SK-N-SH (cell line): ENCODE data around the gene CD2AP. TPM values are rescaled to one million over a fixed set of nuclear protein-coding genes. Genes with fewer than 3 reads are reported as not detected.

ENCODE experiments used
- CTCF ChIA-PET: fragments of 300-600, 350-600 bp; formaldehyde crosslinking; extraction: SDS; loops from one replicate; lab custom pipeline; 2021; lab: Yijun Ruan, JAX
- POLR2A ChIA-PET: fragments of 350-600 bp; sonication (Branson Sonifier 250); formaldehyde crosslinking; extraction: SDS; loops from one replicate; lab custom pipeline; 2020; ENCODE audit warnings: antibody characterized with exemption, inconsistent platforms; lab: Yijun Ruan, JAX
- DNase-seq: peaks from one replicate; pipeline ENCODE4 v3.0.0; 2012
- H2AFZ ChIP-seq: fragments of 200-600 bp; sonication (generic); 2 replicates; pipeline ENCODE4 v1.8.1; 2016; ENCODE audit warnings: antibody characterized with exemption, mild to moderate bottlenecking, low read depth
- H3F3A ChIP-seq: fragments of 200-600 bp; sonication (generic); replicated peaks from 2 replicates; pipeline ENCODE3; 2016; ENCODE audit warnings: antibody characterized with exemption, mild to moderate bottlenecking; ENCODE audit not compliant: insufficient read depth
- H3K27ac ChIP-seq, 2 experiments: fragments of 200-500 bp in 1 of 2; fragments of 200-600 bp in 1 of 2; sonication (Bioruptor generic) in 1 of 2; sonication (generic), shearing (Covaris generic) in 1 of 2; 2 replicates each; pipeline versions ENCODE4 v1.5.1 to v1.6.1; 2014 to 2016; ENCODE audit warnings: low read depth in 2 of 2, inconsistent platforms in 1 of 2, low read length in 1 of 2, mild to moderate bottlenecking in 1 of 2, mixed read lengths in 1 of 2
- H3K27me3 ChIP-seq: fragments of 200-600 bp; sonication (generic), shearing (Covaris generic); 2 replicates; pipeline ENCODE4 v1.6.1; 2016; ENCODE audit warnings: mixed run types; ENCODE audit not compliant: insufficient read depth
- H3K36me3 ChIP-seq, 2 experiments: fragments of 200-500 bp in 1 of 2; fragments of 200-600 bp in 1 of 2; sonication (Bioruptor generic) in 1 of 2; sonication (generic) in 1 of 2; replicated peaks in 1 of 2; 2 replicates each; pipeline versions ENCODE3 to v1.5.1; 2014 to 2016; ENCODE audit warnings: low read length in 1 of 2, mild to moderate bottlenecking in 1 of 2; ENCODE audit not compliant: insufficient read depth in 2 of 2, control insufficient read depth in 1 of 2
- H3K4me1 ChIP-seq, 2 experiments: fragments of 200-500 bp in 1 of 2; fragments of 200-600 bp in 1 of 2; sonication (Bioruptor generic) in 1 of 2; sonication (generic), shearing (Covaris generic) in 1 of 2; 2 replicates each; pipeline versions ENCODE4 v1.5.1 to v1.6.1; 2014 to 2016; ENCODE audit warnings: low read depth in 1 of 2, low read length in 1 of 2, mixed run types in 1 of 2; ENCODE audit not compliant: insufficient read depth in 2 of 2, control insufficient read depth in 1 of 2
- H3K4me2 ChIP-seq: fragments of 200-600 bp; sonication (generic), shearing (Covaris generic); 2 replicates; pipeline ENCODE4 v1.6.1; 2017; ENCODE audit warnings: mixed run types
- H3K4me3 ChIP-seq, 2 experiments: fragments of 200-500 bp in 1 of 2; fragments of 200-600 bp in 1 of 2; sonication (Bioruptor generic) in 1 of 2; sonication (generic), shearing (Covaris generic) in 1 of 2; 2 replicates each; pipeline versions ENCODE4 v1.5.1 to v1.8.1; 2014 to 2016; ENCODE audit warnings: low read depth in 2 of 2, inconsistent platforms in 1 of 2, low read length in 1 of 2, mild to moderate bottlenecking in 1 of 2, mixed read lengths in 1 of 2, moderate library complexity in 1 of 2
- H3K79me2 ChIP-seq: fragments of 200-600 bp; sonication (generic); 2 replicates; pipeline ENCODE4 v1.8.1; 2017; ENCODE audit warnings: mild to moderate bottlenecking; ENCODE audit not compliant: insufficient read depth
- H3K9ac ChIP-seq: fragments of 200-600 bp; sonication (generic); 2 replicates; pipeline ENCODE4 v1.6.1; 2017; ENCODE audit warnings: mixed run types
- H3K9me2 ChIP-seq: fragments of 200-600 bp; sonication (generic); 2 replicates; pipeline ENCODE4 v1.6.1; 2017; ENCODE audit warnings: mixed run types
- H3K9me3 ChIP-seq: fragments of 200-600 bp; sonication (generic); 2 replicates; pipeline ENCODE4 v1.6.1; 2017; ENCODE audit warnings: mixed run types, mild to moderate bottlenecking, moderate library complexity
- H4K20me1 ChIP-seq: fragments of 200-600 bp; sonication (generic); 2 replicates; pipeline ENCODE4 v1.6.1; 2017; ENCODE audit warnings: mild to moderate bottlenecking, mixed run types; ENCODE audit not compliant: insufficient read depth
- CHD2 ChIP-seq: fragments of 150-350 bp; IDR thresholded peaks from 2 replicates; pipeline ENCODE4 v1.6.1; 2018; ENCODE audit warnings: low read length; ENCODE audit not compliant: partially characterized antibody
- ELF1 ChIP-seq: IDR thresholded peaks from 2 replicates; pipeline ENCODE4 v1.4.0; 2012
- EP300 ChIP-seq, 2 experiments: IDR thresholded peaks; 2 replicates each; pipeline versions ENCODE4 v1.4.0 to v1.6.1; 2012; ENCODE audit warnings: borderline replicate concordance in 1 of 2, low read depth in 1 of 2, low read length in 1 of 2
- EZH2phosphoT487 ChIP-seq: fragments of 200-600 bp; sonication (generic); IDR thresholded peaks from 2 replicates; pipeline ENCODE4 v1.6.1; 2017; ENCODE audit warnings: low read depth, mixed run types, mild to moderate bottlenecking, antibody characterized with exemption, moderate library complexity, borderline replicate concordance
- FOSL2 ChIP-seq: IDR thresholded peaks from 2 replicates; pipeline ENCODE4 v1.4.0; 2012; ENCODE audit warnings: low read depth, mild to moderate bottlenecking, moderate library complexity, borderline replicate concordance
- GATA2 ChIP-seq: sonication (generic); formaldehyde crosslinking; IDR thresholded peaks from 2 replicates; pipeline ENCODE4 v1.5.0; 2020; ENCODE audit warnings: mild to moderate bottlenecking, missing genetic modification reagents
- MXI1 ChIP-seq: IDR thresholded peaks from 2 replicates; pipeline ENCODE4 v1.6.1; 2012; ENCODE audit warnings: mild to moderate bottlenecking, low read depth, low read length, improper control_type of control experiment
- NRF1 ChIP-seq: IDR thresholded peaks from 2 replicates; pipeline ENCODE4 v1.6.1; 2012; ENCODE audit warnings: low read depth, mild to moderate bottlenecking, low read length
- RAD21 ChIP-seq: IDR thresholded peaks from 2 replicates; pipeline ENCODE4 v1.6.1; 2012; ENCODE audit warnings: mild to moderate bottlenecking, low read length
- RCOR1 ChIP-seq: fragments of 150-350 bp; IDR thresholded peaks from 2 replicates; pipeline ENCODE4 v1.6.1; 2017; ENCODE audit warnings: antibody characterized with exemption, low read length
- REST ChIP-seq: IDR thresholded peaks from 2 replicates; pipeline ENCODE4 v1.6.1; 2012; ENCODE audit warnings: mild to moderate bottlenecking, low read depth, low read length, moderate library complexity
- RFX5 ChIP-seq: IDR thresholded peaks from 2 replicates; pipeline ENCODE4 v1.6.1; 2012; ENCODE audit warnings: mild to moderate bottlenecking, improper control_type of control experiment, low read length
- RXRA ChIP-seq: IDR thresholded peaks from 2 replicates; pipeline ENCODE4 v1.4.0; 2012; ENCODE audit warnings: low read depth, mild to moderate bottlenecking, borderline replicate concordance
- SIN3A ChIP-seq: IDR thresholded peaks from 2 replicates; pipeline ENCODE4 v1.6.1; 2012; ENCODE audit warnings: low read depth, mild to moderate bottlenecking, low read length, moderate library complexity, borderline replicate concordance
- TAF1 ChIP-seq: IDR thresholded peaks from 2 replicates; pipeline ENCODE4 v1.6.1; 2012; ENCODE audit warnings: low read depth, mild to moderate bottlenecking, low read length, moderate library complexity, borderline replicate concordance
- TEAD4 ChIP-seq: IDR thresholded peaks from 2 replicates; pipeline ENCODE4 v1.4.0; 2012; ENCODE audit warnings: mild to moderate bottlenecking, borderline replicate concordance; ENCODE audit not compliant: insufficient read depth
- USF1 ChIP-seq: IDR thresholded peaks from 2 replicates; pipeline ENCODE4 v1.4.0; 2012; ENCODE audit warnings: low read depth, borderline replicate concordance
- YY1 ChIP-seq: IDR thresholded peaks from 2 replicates; pipeline ENCODE4 v1.4.0; 2012; ENCODE audit warnings: low read depth, mild to moderate bottlenecking
- ZBTB33 ChIP-seq: IDR thresholded peaks from 2 replicates; pipeline ENCODE4 v1.4.0; 2012; ENCODE audit warnings: low read depth, borderline replicate concordance
- WGBS: methylation state at CpG from one replicate; pipeline ENCODE4 v1.1.6; 2017; ENCODE audit warnings: low lambda C conversion rate; 5-methylcytosine and 5-hydroxymethylcytosine counted together
- polyA plus RNA-seq, 3 experiments: library from polyadenylated mRNA; depleted of rRNA; stranded (reverse); fragments of >200 nt; gene quantifications; 2 replicates each; pipeline ENCODE4 v1.2.3, GENCODE V29; 2012

Gene CD2AP
- polyA plus RNA-seq, 1 of the 3 experiments (the other 2 are of a cell fraction): 1.6 TPM

GRCh38 chr6:47520282-47520681 lies 42.7 kb downstream of the CD2AP start:
- Histone ChIP-seq H3K27ac (no peak overlapping the region), H3K79me2 (peaks cover 12% of the 10 kb centered on the region; the same call in 1 of the 2 replicates), H3K9me3 (no peaks in the 10 kb centered on the region), H3K9ac (no peak overlapping the region), H3K4me2 (no peak overlapping the region), H2AFZ (no peak overlapping the region), H4K20me1 (no peaks in the 10 kb centered on the region; the same call in 1 of the 2 replicates), H3K36me3 (no peaks in the 10 kb centered on the region), H3K4me1 (peaks cover 0 to 6% of the 10 kb centered on the region in 2 experiments; a peak in 3 of 4 replicates), H3K4me3 (no peak overlapping the region), H3F3A (no peaks in the 10 kb centered on the region), H3K9me2 (no peaks in the 10 kb centered on the region), H3K27me3 (no peaks in the 10 kb centered on the region)
- no peak for DNase-seq
- 70% methylated on average over 5 of the region's 6 CpGs for WGBS
- ChIA-PET POLR2A (no interaction called here), CTCF (no interaction called here)
- TF ChIP-seq SIN3A (no peak), CHD2 (no peak), TAF1 (no peak), EZH2phosphoT487 (no peak), ELF1 (no peak), ZBTB33 (no peak), YY1 (no peak), USF1 (no peak), FOSL2 (no peak), NRF1 (no peak), GATA2 (CRISPR knock-in tag) (no peak), RAD21 (no peak), RXRA (no peak)

GRCh38 chr6:47521961-47522360 lies 44.4 kb downstream of the CD2AP start:
- Histone ChIP-seq H3K27me3 (no peaks in the 10 kb centered on the region), H3K4me3 (no peak overlapping the region), H3K9me3 (no peaks in the 10 kb centered on the region), H3K9ac (no peak overlapping the region), H3K36me3 (no peaks in the 10 kb centered on the region), H3F3A (no peaks in the 10 kb centered on the region), H3K9me2 (no peaks in the 10 kb centered on the region), H4K20me1 (no peaks in the 10 kb centered on the region; the same call in 1 of the 2 replicates), H3K4me2 (no peak overlapping the region), H2AFZ (no peak overlapping the region), H3K4me1 (peaks cover 0 to 6% of the 10 kb centered on the region in 2 experiments; a peak in 3 of 4 replicates), H3K27ac (no peak overlapping the region), H3K79me2 (peaks cover 11% of the 10 kb centered on the region; the same call in 1 of the 2 replicates)
- TF ChIP-seq RCOR1 (no peak), EP300 (IDR thresholded peaks at IDR 0.05; ENCODE audit: borderline replicate concordance in 1 of 2, low read depth in 1 of 2, low read length in 1 of 2) (no peak), RFX5 (no peak), REST (no peak), MXI1 (no peak), TEAD4 (no peak), EZH2phosphoT487 (no peak), CHD2 (no peak)
- 81% methylated on average over 6 of the region's 6 CpGs for WGBS
- ChIA-PET POLR2A (no interaction called here), CTCF (no interaction called here)
- no peak for DNase-seq
